NCI-H748 treated with DMSO at 0.1 percent for 48 hours (cell line): ENCODE data around the gene IFFO2.

Experiments used
- DNase-seq: peaks from one replicate; lab custom pipeline; 2025; lab: John Stamatoyannopoulos, UW

IFFO2 gene

GRCh38 chr1:18972531-18972930 lies 16.1 kb upstream of the IFFO2 start:
- DNase-seq: no peak

- no peak for DNase-seq
These were observed 14.3 kb upstream of the IFFO2 start for GRCh38 chr1:18970762-18971161.

- DNase-seq: no peak
These were observed 13.9 kb upstream of the IFFO2 start for GRCh38 chr1:18970358-18970757.

- DNase-seq: no peak
These were observed 10.7 kb upstream of the IFFO2 start for GRCh38 chr1:18967066-18967690.

GRCh38 chr1:18965206-18966173 lies 9.0 kb upstream of the IFFO2 start:
- no peak for DNase-seq

- DNase-seq: no peak
These were observed 7.5 kb upstream of the IFFO2 start for GRCh38 chr1:18963968-18964367.

- DNase-seq: no peak
These were observed 6.6 kb upstream of the IFFO2 start for GRCh38 chr1:18962855-18963737.

- DNase-seq: no peak
These were observed 5.7 kb upstream of the IFFO2 start for GRCh38 chr1:18962121-18962721.

GRCh38 chr1:18960821-18961220 lies 4.3 kb upstream of the IFFO2 start:
- DNase-seq: no peak

GRCh38 chr1:18960409-18960808 lies 3.9 kb upstream of the IFFO2 start:
- no peak for DNase-seq

- DNase-seq: no peak
These were observed 3.1 kb upstream of the IFFO2 start for GRCh38 chr1:18959591-18959990.

GRCh38 chr1:18957532-18958300 lies 1.2 kb upstream of the IFFO2 start:
- DNase-seq: no peak

- DNase-seq: no peak
These were observed 653 bp upstream of the IFFO2 start for GRCh38 chr1:18957136-18957521.

- DNase-seq: no peak
These were observed 859 bp downstream of the IFFO2 start for GRCh38 chr1:18955441-18956192.

- no peak for DNase-seq
These were observed 1.4 kb downstream of the IFFO2 start for GRCh38 chr1:18955131-18955440.

- DNase-seq: no peak
These were observed 2.0 kb downstream of the IFFO2 start for GRCh38 chr1:18954270-18955071.

GRCh38 chr1:18953731-18954231 lies 2.7 kb downstream of the IFFO2 start:
- no peak for DNase-seq

GRCh38 chr1:18951818-18952391 lies 4.6 kb downstream of the IFFO2 start:
- DNase-seq: no peak

GRCh38 chr1:18951416-18951815 lies 5.1 kb downstream of the IFFO2 start:
- DNase-seq: no peak
